Occipital lobe (tissue), 2 donors: ENCODE results near the gene ZNF148. TPM values are rescaled to one million over a fixed set of nuclear protein-coding genes. Genes with fewer than 3 reads are reported as not detected.

ENCODE experiments used
- DNase-seq: peaks from one replicate; lab custom pipeline; 2025; lab: John Stamatoyannopoulos, UW
- total RNA-seq: library from RNA; depleted of rRNA; stranded (reverse); fragments of >200 nt; gene quantifications from one replicate; pipeline ENCODE4 v1.2.3, GENCODE V29; 2014

ZNF148 gene
- total RNA-seq, 1 donor from 2014 or later: 111 TPM

GRCh38 chr3:125229707-125230106 is 145.4 kb downstream of the ZNF148 start:
- no peak for DNase-seq

- DNase-seq: no peak
Measured at GRCh38 chr3:125229168-125229567, 146.0 kb downstream of the ZNF148 start.

GRCh38 chr3:125221831-125222230 is 153.3 kb downstream of the ZNF148 start:
- DNase-seq: no peak

- no peak for DNase-seq
Measured at GRCh38 chr3:125220727-125221429, 154.2 kb downstream of the ZNF148 start.

GRCh38 chr3:125220183-125220582 is 154.9 kb downstream of the ZNF148 start:
- DNase-seq: no peak

- DNase-seq: no peak
Measured at GRCh38 chr3:125219261-125219701, 155.8 kb downstream of the ZNF148 start.

- DNase-seq: no peak
Measured at GRCh38 chr3:125214738-125215137, 160.4 kb downstream of the ZNF148 start.

- no peak for DNase-seq
Measured at GRCh38 chr3:125213946-125214542, 161.1 kb downstream of the ZNF148 start.

- DNase-seq: no peak
Measured at GRCh38 chr3:125213364-125213755, 161.8 kb downstream of the ZNF148 start.

GRCh38 chr3:125212509-125213363 is 162.4 kb downstream of the ZNF148 start, which contains the start of gene SLC12A8:
Gene SLC12A8 (minus strand): TSS chr3:125212748. CDS start chr3:125211349, 1,399 bp downstream.
- no peak for DNase-seq

GRCh38 chr3:125212091-125212508 is 163.0 kb downstream of the ZNF148 start:
- DNase-seq: no peak

GRCh38 chr3:125211523-125212090 is 163.5 kb downstream of the ZNF148 start:
- no peak for DNase-seq

GRCh38 chr3:125207949-125208568 is 167.1 kb downstream of the ZNF148 start:
- DNase-seq: no peak

GRCh38 chr3:125207507-125207906 is 167.6 kb downstream of the ZNF148 start:
- no peak for DNase-seq

GRCh38 chr3:125206934-125207333 is 168.2 kb downstream of the ZNF148 start:
- no peak for DNase-seq

- no peak for DNase-seq
Measured at GRCh38 chr3:125203731-125204130, 171.4 kb downstream of the ZNF148 start.

GRCh38 chr3:125202197-125202596 is 172.9 kb downstream of the ZNF148 start:
- DNase-seq: no peak

- no peak for DNase-seq
Measured at GRCh38 chr3:125200731-125201139, 174.4 kb downstream of the ZNF148 start.

- no peak for DNase-seq
Measured at GRCh38 chr3:125194849-125195601, 180.1 kb downstream of the ZNF148 start.

- DNase-seq: no peak
Measured at GRCh38 chr3:125194061-125194848, 180.9 kb downstream of the ZNF148 start.
